Measurements from ENCODE around the gene OR2V1. TPM values are rescaled to one million over a fixed set of nuclear protein-coding genes. Genes with fewer than 3 reads are reported as not detected.
"Not testable (repeated sequence)": the region's sequence is repeated elsewhere in the genome, so short reads cannot be mapped to it uniquely, and the experiment has no call there.

The OR2V1 gene
- total and polyA plus RNA-seq, 5 experiments from 2014 or later, result not detected

DNA sequence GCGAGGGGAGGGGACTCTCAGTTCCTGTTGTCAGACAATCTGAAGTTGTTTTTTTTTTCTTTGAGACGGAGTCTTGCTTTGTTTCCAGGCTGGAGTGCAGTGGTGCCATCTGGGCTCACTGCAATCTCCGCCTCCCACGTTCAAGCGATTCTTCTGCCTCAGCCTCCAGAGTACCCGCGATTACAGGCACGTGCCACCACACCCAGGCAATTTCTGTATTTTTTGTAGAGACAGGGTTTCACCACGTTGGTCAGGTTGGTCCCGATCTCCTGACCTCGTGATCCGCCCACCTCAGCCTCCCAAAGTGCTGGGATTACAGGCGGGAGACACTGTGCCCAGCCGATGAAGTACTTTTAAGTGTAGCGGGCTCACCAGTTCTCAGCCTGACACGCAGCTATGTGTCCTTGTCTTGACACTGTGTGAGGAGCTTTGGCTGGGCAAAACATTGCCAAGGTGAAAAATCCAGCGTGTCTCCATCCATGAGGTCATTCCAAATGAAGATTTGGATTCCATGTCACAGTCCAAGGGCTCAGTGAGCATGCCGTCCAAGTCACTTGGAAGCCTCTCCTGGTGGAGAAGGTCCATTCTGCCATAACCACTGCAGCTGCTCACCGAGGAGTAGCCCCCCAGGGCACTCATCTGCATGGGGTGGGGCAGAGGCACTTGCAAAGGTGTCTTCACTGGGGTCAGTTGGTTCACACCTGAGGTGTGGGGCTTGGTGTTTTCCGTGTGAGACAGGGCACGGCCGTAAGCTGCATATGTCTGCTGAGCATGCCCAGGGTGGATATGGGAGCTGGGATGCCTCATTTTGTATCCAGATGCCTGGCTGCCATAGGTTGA is 32.0 kb downstream of the OR2V1 start:
- peak in 1 of 2 donors; percentile 53 for ATAC-seq
- peak overlapping the region in 7 of 10 donors; percentile 11 to 75 (median 36) for H3K4me3 Mint-ChIP-seq
- no peak for DNase-seq
- peaks cover 0 to 2% (median under 1%) of the 10 kb centered on the region in 3 donors for H3K36me3 Mint-ChIP-seq
- peak overlapping the region in 2 of 10 donors; percentile 25 to 44 for H3K27ac Mint-ChIP-seq
- H3K4me1 Mint-ChIP-seq, result peaks cover under 1 to 15% (median 5%) of the 10 kb centered on the region in 4 donors
- H3K27me3 Mint-ChIP-seq, result peaks cover 13 to 36% (median 23%) of the 10 kb centered on the region in 5 donors
- POLR2A ChIA-PET, result no interaction called here
- H3K9me3 Mint-ChIP-seq, result peaks cover 0 to 11% (median 0%) of the 10 kb centered on the region in 9 donors

DNA sequence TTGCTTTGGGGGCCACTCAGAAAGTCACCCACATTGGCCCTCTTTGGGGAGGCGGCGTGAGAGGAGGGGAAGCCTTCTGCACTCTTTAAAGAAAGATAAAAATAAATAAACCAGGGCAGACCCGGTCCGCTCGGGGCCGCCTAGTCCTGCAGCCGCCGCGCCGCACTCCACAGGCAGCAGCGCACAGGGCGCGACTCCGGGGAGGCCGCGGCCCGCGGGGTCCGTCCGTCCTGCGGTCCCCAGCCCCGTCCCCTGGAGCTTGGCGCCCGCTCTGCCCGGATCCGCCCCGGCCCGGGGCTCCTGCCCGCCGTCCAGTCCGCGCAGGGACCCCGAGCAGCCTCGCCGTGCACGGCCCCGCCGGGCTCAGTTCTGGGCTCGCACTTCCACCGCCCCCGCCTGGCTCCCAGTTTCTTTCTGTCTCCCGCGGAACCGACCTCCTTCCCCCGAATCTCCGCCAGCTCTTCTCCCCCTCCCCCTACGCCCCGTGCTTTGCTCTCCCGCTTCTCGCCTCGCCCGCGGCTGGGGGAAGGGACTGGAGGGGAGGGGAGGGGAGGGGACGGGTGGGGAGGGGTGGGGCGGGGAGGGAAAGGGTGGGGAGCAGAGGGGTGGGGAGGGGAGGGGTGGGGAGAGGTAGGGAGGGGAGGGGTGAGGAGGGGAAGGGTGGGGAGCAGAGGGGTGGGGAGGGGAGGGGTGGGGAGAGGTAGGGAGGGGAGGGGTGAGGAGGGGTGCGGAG is 33.0 kb downstream of the OR2V1 start:
- not testable (repeated sequence) for H3K4me3 Mint-ChIP-seq

DNA sequence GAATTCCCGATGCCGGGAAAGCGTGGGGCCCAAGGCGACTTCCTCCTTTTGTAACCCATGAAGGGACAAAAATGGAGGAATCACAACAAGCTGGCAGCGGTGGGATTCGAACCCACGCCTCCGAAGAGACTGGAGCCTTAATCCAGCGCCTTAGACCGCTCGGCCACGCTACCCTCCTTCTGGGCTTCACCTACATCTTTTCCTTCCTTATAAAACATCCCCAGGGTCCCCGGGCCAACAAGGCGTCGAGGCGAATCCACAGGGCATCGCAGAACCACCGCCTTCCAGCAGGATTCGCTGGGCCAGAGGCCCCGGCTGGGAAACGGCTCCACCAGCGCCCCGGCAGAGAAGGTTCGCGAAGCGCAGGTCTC is 33.6 kb downstream of the OR2V1 start:
- H3K4me3 Mint-ChIP-seq, H3K36me3 Mint-ChIP-seq, H3K27ac Mint-ChIP-seq, POLR2A ChIA-PET, ATAC-seq, DNase-seq: not testable (repeated sequence)
- Mint-ChIP-seq H3K27me3 (peaks cover 20 to 49% (median 31%) of the 10 kb centered on the region in 5 donors), H3K9me3 (peaks cover 0 to 11% (median 0%) of the 10 kb centered on the region in 9 donors), H3K4me1 (peaks cover 0 to 15% (median 4%) of the 10 kb centered on the region in 4 donors)

More for the DNA sequence above, 33.0 kb downstream of the OR2V1 start:
- H3K27ac Mint-ChIP-seq, POLR2A ChIA-PET, H3K36me3 Mint-ChIP-seq, DNase-seq: not testable (repeated sequence)
- H3K4me1 Mint-ChIP-seq, result peaks cover 0 to 15% (median 4%) of the 10 kb centered on the region in 4 donors
- H3K9me3 Mint-ChIP-seq, result peaks cover 0 to 11% (median 0%) of the 10 kb centered on the region in 9 donors
- peaks cover 17 to 43% (median 28%) of the 10 kb centered on the region in 5 donors for H3K27me3 Mint-ChIP-seq
- ATAC-seq, result peak; percentile 22 to 48

DNA sequence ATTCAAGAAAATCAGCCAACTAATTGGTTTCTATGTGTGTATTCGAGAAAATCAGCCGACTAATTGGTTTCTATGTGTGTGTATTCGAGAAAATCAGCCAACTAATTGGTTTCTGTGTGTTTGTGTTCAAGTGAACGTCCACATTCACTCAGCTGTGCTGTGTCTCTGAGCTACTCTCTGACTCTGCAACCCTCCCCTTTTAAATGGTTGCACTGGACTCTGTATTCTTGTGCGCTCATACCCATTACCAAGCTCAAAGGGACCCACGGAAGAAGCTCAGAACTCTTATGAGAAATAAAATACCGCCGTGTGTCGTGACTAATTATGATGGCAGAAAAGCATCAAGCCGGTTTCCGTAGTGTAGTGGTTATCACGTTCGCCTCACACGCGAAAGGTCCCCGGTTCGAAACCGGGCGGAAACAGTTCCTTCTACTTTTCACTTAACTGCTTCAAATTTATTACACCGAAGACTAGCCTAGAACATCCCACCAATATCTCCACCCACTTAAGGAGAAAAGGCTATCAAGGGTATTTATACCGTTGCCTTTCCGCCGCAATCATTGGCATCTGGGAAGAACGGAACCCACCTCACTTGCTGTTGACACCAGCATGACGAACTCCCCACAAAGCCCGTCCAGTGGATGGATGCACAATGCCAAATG is 34.1 kb downstream of the OR2V1 start:
- POLR2A ChIA-PET, ATAC-seq, DNase-seq, H3K4me3 Mint-ChIP-seq, H3K36me3 Mint-ChIP-seq, H3K27ac Mint-ChIP-seq: not testable (repeated sequence)
- peaks cover 24 to 51% (median 32%) of the 10 kb centered on the region in 5 donors for H3K27me3 Mint-ChIP-seq
- peaks cover 0 to 11% (median 0%) of the 10 kb centered on the region in 9 donors for H3K9me3 Mint-ChIP-seq
- peaks cover 0 to 15% (median 4%) of the 10 kb centered on the region in 4 donors for H3K4me1 Mint-ChIP-seq

DNA sequence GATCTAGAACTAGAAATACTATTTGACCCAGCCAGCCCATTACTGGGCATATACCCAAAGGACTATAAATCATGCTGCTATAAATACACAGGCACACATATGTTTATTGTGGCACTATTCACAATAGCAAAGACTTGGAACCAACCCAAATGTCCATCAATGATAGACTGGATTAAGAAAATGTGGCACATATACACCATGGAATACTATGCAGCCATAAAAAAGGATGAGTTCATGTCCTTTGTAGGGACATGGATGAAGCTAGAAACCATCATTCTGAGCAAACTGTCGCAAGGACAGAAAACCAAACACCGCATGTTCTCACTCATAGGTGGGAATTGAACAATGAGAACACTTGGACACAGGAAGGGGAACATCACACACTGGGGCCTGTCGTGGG is 35.8 kb downstream of the OR2V1 start:
- Mint-ChIP-seq H3K4me1 (peaks cover 0 to 13% (median 3%) of the 10 kb centered on the region in 4 donors), H3K9me3 (peaks cover 0 to 11% (median 0%) of the 10 kb centered on the region in 9 donors), H3K27me3 (peaks cover 22 to 48% (median 30%) of the 10 kb centered on the region in 5 donors)
- DNase-seq, POLR2A ChIA-PET, H3K36me3 Mint-ChIP-seq, H3K4me3 Mint-ChIP-seq, ATAC-seq, H3K27ac Mint-ChIP-seq: not testable (repeated sequence)

DNA sequence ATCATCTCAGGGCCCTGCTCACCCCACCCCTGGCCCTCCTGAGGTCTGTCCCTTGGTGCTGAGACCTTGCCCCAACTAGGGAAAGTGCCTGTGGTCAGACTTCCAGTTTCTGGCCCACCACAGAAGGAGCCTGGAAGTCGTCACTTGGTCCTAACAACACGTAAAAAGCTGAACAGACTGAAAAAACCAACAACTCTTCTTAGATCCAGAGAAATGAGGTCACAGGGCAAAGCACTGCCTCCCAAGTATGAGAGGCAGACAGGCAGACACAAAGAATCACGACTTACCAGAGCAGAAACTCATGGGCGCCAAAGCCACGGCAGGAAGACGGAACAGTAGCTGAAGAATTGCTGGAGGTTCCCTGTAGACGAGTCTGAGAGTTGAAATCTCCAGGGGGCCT is 38.5 kb downstream of the OR2V1 start:
- Mint-ChIP-seq H3K9me3 (peaks cover 0 to 4% (median 0%) of the 10 kb centered on the region in 9 donors), H3K27ac (no peak overlapping the region), H3K4me1 (no peaks in the 10 kb centered on the region), H3K4me3 (no peak overlapping the region), H3K36me3 (no peaks in the 10 kb centered on the region), H3K27me3 (peaks cover 14 to 36% (median 16%) of the 10 kb centered on the region in 5 donors)
- no peak for ATAC-seq
- DNase-seq, result no peak
- POLR2A ChIA-PET, result no interaction called here

DNA sequence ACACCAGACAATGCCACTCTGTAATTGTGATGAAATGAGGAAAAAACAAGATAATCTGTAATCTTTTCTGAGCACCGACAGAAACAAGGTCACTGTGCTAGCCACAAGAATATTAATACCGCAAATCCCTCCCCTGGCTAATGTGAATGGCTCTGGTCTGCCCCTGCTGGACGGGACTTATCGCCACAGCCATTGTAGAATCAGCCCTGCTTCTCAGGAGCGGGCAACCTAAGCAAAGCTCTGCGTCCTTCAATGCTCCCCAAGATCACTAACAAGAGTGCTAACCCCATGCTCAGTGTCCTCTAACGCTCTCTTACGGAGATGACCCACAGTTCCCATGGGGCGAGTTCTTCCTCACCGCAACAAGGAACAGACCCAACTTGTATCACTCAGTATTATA is 42.7 kb downstream of the OR2V1 start:
- POLR2A ChIA-PET, result no interaction called here
- H3K9me3 Mint-ChIP-seq, result no peaks in the 10 kb centered on the region
- DNase-seq, result no peak
- no peak overlapping the region for H3K27ac Mint-ChIP-seq
- no peaks in the 10 kb centered on the region for H3K4me1 Mint-ChIP-seq
- no peak for ATAC-seq
- H3K4me3 Mint-ChIP-seq, result no peak overlapping the region
- no peaks in the 10 kb centered on the region for H3K36me3 Mint-ChIP-seq
- peaks cover 16 to 58% (median 31%) of the 10 kb centered on the region in 5 donors for H3K27me3 Mint-ChIP-seq

DNA sequence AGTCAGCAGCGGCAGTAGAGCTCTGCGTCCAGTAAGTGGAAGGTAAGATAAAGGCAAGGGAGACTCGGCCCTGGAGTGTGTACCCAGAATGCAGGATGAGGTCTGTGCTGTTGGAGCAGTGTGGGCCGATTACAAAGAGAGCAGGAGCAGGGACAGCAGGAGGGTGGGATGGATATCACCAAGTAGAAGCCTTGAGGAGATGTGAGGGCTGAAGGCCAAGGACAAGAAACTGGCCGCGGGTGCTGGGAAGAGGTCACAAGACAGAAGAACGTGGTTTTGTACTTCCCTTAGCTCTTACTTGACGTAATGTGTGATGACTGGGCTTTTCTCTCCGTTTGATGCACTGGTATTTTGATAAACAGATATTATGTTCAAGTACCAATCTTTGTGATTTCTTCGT is 43.7 kb downstream of the OR2V1 start:
- no peak for ATAC-seq
- H3K4me1 Mint-ChIP-seq, result no peaks in the 10 kb centered on the region

DNA sequence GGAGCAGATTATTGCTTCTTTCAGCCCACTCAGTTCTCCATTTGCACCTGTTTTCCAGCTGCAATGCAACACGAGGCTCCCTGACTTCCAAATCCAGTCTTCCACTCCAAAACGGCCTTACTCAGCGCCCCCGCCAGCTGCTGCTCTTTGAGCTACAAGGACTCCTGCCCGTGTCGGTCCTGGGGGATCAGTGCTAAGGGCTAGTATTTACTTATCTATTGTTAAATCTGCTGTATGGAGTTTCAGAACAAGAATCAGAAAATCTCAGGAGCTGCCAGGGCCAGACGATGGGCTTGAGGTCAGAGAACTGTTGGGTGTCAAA is 44.1 kb downstream of the OR2V1 start:
- Mint-ChIP-seq H3K4me3 (no peak overlapping the region), H3K36me3 (no peaks in the 10 kb centered on the region), H3K9me3 (no peaks in the 10 kb centered on the region), H3K27me3 (peaks cover 15 to 57% (median 33%) of the 10 kb centered on the region in 5 donors), H3K4me1 (no peaks in the 10 kb centered on the region), H3K27ac (no peak overlapping the region)
- no peak for DNase-seq
- POLR2A ChIA-PET, result no interaction called here
- no peak for ATAC-seq

More for the DNA sequence above, 43.7 kb downstream of the OR2V1 start:
- no peak for DNase-seq
- Mint-ChIP-seq H3K36me3 (no peaks in the 10 kb centered on the region), H3K27ac (no peak overlapping the region), H3K9me3 (no peaks in the 10 kb centered on the region), H3K4me3 (no peak overlapping the region), H3K27me3 (peaks cover 15 to 57% (median 31%) of the 10 kb centered on the region in 5 donors)
- POLR2A ChIA-PET, result no interaction called here

DNA sequence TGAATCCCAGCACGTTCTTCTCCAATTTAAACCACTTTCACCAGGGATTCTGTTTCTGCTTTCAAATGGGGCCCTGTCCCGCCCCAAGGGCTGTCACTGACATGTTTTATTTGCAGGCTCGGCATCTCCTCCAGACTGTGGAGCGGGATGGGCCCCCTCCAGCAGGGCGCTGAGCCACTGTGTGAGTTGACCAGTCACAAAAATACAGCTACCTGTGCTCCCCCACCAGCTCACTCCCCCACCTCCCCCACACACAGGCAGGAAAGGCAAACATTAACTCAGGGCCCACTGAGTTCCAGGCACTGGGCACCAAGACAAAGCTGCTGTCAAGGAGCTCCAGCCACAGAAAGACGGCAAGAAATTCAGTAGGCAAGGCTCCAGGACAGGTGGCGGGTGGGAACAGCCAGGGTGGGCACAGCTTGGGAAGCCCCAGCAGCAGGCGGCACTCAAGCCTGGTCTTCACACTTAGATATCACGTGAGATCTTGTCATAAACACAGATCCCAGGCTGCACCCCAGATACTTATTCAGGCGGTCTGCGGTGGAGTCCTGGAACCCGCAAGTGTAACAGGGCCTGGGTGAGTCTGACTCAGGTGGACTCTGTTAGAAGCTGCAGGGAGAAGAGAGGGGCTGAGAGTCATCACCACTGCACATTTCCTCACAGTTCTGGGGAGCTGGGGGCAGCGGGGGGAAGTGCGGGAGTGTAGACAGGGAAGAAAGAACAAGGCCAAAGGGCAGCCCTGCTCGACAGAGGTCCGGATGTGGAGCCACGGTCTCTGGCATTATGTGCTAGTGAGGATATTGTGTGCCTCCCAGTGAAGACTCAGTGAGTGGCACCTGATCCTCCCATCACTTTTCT is 44.7 kb downstream of the OR2V1 start:
- no peaks in the 10 kb centered on the region for H3K9me3 Mint-ChIP-seq
- H3K4me3 Mint-ChIP-seq, result no peak overlapping the region
- DNase-seq (no peak), ATAC-seq (no peak)
- no peaks in the 10 kb centered on the region for H3K36me3 Mint-ChIP-seq
- peaks cover 18 to 62% (median 34%) of the 10 kb centered on the region in 5 donors for H3K27me3 Mint-ChIP-seq
- POLR2A ChIA-PET, result no interaction called here
- H3K27ac Mint-ChIP-seq, result no peak overlapping the region
- no peaks in the 10 kb centered on the region for H3K4me1 Mint-ChIP-seq

DNA sequence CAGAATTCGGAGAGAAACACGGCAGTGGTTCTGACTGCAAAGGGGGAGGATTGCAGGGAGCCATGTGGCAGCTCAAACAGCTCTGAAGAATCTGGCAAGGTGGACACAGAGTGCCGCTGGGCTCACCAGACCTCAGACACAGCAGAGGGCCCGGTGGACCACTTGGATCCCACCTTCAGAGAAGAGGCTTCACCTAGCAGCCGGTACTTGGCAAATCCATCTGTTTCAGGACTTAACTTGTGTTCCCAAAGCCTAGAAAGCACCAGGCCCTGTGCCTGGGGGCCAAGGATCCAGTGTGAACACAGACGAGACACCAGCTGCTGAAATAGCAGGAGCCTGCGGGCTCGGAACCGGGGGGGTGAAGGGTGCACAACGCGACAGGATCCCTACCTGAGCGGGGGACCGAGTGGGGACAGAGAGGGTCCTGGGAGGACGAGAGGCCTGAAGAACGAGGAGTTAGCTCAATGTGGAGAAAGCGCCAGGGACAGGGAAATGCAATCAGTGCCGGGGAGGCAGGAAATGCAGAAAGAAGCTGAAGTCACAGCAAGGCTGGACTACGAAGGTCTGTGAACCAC is 46.3 kb downstream of the OR2V1 start:
- Mint-ChIP-seq H3K4me3 (no peak overlapping the region), H3K36me3 (no peaks in the 10 kb centered on the region), H3K4me1 (no peaks in the 10 kb centered on the region), H3K27me3 (peaks cover 20 to 63% (median 34%) of the 10 kb centered on the region in 5 donors), H3K27ac (no peak overlapping the region), H3K9me3 (no peaks in the 10 kb centered on the region)
- no peak for DNase-seq
- ATAC-seq, result no peak
- POLR2A ChIA-PET, result no interaction called here

DNA sequence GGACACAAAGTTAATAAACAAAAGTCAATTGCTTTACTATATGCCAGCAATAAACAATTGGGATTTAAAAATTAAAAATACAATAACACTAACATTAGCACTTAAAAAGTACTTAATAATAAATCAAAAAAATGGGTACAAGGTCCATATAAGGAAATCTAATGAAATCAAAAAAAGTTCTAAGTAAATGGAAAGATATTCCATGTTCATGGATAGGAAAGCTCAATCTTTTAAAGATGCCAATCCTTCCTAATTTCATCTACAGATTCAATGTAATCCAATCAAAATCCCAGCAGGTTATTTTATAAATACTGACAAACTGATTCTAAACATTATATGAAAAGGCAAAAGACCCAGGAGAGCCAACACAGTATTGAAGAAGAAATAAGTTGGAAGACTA is 49.0 kb downstream of the OR2V1 start:
- no peak overlapping the region for H3K4me3 Mint-ChIP-seq
- no peaks in the 10 kb centered on the region for H3K36me3 Mint-ChIP-seq
- ATAC-seq (no peak), DNase-seq (no peak)
- peaks cover 0 to 6% (median under 1%) of the 10 kb centered on the region in 9 donors for H3K9me3 Mint-ChIP-seq
- POLR2A ChIA-PET, result no interaction called here
- H3K27ac Mint-ChIP-seq, result no peak overlapping the region
- no peaks in the 10 kb centered on the region for H3K4me1 Mint-ChIP-seq
- peaks cover 17 to 58% (median 31%) of the 10 kb centered on the region in 5 donors for H3K27me3 Mint-ChIP-seq
